ENCODE data around the gene BMP7.

GRCh38 chr20:57157106-57157691 lies 109.2 kb downstream of the BMP7 start:
- no peak for TF ChIP-seq EZH2 (IDR thresholded peaks at IDR 0.05; ENCODE audit: insufficient read depth, poor library complexity, severe bottlenecking)
- no peak for TF ChIP-seq EZH2phosphoT487 (IDR thresholded peaks at IDR 0.05; ENCODE audit: insufficient read depth, low read depth)
